Activated CD4-positive, alpha-beta T cell treated with anti-CD3 and anti-CD28 coated beads, Interleukin-2, amount 50 U/mL, for 16 hours (primary cell): ENCODE data around the gene CDA.

Source experiments
- DNase-seq: peaks from one replicate; pipeline ENCODE4 v3.0.0-alpha.2; 2020

The CDA gene

DNA sequence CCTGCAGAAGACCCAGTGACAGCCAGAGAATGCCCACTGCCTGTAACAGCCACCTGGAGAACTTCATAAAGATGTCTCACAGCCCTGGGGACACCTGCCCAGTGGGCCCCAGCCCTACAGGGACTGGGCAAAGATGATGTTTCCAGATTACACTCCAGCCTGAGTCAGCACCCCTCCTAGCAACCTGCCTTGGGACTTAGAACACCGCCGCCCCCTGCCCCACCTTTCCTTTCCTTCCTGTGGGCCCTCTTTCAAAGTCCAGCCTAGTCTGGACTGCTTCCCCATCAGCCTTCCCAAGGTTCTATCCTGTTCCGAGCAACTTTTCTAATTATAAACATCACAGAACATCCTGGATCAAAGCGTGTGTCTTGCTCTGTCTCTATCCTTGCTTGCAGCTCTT is 29.7 kb downstream of the CDA start:
- DNase-seq: no peak

GRCh38 chr1:20619999-20620398 is 31.1 kb downstream of the CDA start:
- no peak for DNase-seq

DNA sequence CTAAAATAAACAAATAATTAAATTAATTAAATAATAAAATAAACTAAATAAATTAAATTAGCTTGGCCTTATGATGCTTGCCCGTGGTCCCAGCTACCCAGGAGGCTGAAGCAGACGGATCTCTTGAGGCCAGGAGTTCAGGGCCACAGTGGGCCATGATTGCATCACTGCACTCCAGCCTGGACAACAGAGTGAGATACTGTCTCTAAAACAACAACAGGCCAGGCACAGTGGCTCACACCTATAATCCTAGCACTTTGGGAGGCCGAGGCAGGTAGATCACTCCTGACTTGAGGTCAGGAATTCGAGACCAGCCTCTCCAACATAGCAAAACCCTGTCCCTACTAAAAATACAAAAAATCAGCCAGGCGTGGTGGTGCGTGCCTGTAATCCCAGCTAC is 32.1 kb downstream of the CDA start:
- DNase-seq: no peak

DNA sequence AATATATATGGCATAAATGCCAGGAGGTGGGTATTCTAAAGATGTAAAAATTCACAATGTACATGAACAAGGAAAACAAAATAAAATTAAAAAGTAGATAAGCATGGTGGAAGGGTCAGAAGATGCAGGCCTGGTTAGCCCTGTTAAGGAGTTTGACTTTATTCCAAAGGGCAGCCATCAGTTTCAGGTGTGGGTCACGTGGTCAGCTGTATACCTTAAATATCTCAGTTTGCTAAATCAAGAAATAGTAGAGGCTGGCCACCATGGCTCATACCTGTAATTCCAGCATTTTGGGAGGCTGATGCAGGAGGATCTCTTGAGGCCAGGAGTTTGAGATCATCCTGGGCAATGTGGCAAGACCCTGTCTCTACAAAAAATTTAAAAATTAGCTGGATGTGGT is 35.8 kb downstream of the CDA start:
- DNase-seq: no peak

- no peak for DNase-seq
These were observed 36.5 kb downstream of the CDA start for GRCh38 chr1:20625176-20626097.

DNA sequence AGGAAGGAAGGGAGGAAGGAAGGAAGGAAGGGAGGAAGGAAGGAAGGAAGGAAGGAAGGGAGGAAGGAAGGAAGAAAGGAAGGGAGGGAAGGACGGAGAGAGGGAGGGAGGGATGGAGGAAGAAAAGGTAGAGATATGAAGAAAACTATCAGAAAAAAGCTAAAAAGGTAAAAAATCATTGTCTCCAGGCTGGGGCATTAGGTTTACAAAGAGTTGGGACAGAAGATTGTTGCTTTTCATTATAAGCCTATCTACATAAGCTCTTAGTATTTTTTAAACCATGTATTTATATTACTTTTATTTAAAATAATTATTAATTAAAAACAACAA is 37.2 kb downstream of the CDA start:
- DNase-seq: no peak

- no peak for DNase-seq
These were observed 37.6 kb downstream of the CDA start for GRCh38 chr1:20626524-20626923.

- no peak for DNase-seq
These were observed 41.8 kb downstream of the CDA start for GRCh38 chr1:20630729-20631128.

GRCh38 chr1:20632386-20632785 is 43.5 kb downstream of the CDA start:
- no peak for DNase-seq

DNA sequence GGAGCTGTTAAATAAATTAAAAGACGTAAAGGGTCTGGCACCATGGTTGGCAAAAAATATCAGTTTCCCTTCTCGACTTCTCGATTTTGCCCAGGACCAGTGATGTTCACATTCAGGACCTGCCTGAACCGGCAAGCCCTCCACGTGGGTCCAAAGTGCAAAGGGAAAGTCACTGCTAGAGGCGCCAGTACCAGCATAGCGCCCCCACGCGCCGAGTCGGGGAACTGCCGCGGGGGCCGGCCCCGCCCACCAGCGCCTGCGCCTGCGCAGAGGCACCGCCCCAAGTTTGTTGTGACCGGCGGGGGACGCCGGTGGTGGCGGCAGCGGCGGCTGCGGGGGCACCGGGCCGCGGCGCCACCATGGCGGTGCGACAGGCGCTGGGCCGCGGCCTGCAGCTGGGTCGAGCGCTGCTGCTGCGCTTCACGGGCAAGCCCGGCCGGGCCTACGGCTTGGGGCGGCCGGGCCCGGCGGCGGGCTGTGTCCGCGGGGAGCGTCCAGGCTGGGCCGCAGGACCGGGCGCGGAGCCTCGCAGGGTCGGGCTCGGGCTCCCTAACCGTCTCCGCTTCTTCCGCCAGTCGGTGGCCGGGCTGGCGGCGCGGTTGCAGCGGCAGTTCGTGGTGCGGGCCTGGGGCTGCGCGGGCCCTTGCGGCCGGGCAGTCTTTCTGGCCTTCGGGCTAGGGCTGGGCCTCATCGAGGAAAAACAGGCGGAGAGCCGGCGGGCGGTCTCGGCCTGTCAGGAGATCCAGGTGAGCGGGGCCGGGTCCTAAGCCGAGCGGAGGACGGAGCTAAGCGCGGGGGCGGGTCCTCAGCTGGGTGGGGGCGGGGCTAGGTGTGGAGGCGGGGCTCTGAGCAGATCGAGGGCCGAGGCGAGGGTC is 44.5 kb downstream of the CDA start, which contains the start of gene PINK1:
TSS of gene PINK1 (plus strand) at position 269 of the 875 bp plus-strand sequence. CDS start at position 360, 91 bp downstream.
- DNase-seq: peak; percentile 82

GRCh38 chr1:20634065-20634593 is 45.2 kb downstream of the CDA start:
- DNase-seq: no peak

DNA sequence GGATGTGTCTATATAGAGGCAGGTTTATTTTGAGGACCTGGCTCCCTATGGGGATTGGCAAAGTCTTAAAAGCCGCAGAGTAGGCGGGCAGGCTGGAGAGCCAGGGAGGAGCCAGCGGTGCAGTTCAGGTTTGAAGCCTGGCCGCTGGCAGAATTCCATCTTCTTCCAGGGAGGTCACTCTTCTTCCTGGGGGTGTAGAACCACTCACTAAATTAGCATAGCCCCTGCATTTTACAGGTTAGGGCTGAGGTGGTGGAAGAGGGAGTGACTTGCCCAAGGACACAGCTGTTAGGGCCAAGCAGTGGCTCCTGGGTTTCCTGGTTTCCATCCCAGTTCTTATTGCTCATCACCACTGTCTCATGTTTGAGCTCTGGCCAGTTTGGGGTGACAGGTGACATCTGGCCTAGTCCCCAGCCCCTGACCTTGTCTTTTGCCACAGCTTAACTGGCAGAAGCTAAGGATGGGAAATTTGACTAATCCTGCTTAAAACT is 45.7 kb downstream of the CDA start:
- no peak for DNase-seq

GRCh38 chr1:20636785-20637347 is 48.0 kb downstream of the CDA start:
- no peak for DNase-seq

- peak; percentile 72 for DNase-seq
These were observed 51.3 kb downstream of the CDA start for GRCh38 chr1:20640183-20640597.

GRCh38 chr1:20641975-20642374 is 53.1 kb downstream of the CDA start:
- DNase-seq: no peak

GRCh38 chr1:20643080-20643479 is 54.2 kb downstream of the CDA start:
- DNase-seq: no peak

DNA sequence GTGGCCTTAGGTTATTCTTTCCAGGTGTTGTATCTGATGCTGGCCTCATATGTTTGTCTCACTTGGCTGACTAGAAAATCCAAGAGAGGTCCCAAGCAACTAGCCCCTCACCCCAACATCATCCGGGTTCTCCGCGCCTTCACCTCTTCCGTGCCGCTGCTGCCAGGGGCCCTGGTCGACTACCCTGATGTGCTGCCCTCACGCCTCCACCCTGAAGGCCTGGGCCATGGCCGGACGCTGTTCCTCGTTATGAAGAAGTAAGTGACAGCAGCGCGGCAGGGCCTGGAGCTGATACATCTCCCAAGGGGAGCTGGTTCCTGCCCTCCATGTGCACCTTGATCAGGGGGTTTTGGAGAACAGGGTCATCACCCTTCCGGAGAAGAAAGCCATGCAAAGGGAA is 55.5 kb downstream of the CDA start:
- DNase-seq: no peak

DNA sequence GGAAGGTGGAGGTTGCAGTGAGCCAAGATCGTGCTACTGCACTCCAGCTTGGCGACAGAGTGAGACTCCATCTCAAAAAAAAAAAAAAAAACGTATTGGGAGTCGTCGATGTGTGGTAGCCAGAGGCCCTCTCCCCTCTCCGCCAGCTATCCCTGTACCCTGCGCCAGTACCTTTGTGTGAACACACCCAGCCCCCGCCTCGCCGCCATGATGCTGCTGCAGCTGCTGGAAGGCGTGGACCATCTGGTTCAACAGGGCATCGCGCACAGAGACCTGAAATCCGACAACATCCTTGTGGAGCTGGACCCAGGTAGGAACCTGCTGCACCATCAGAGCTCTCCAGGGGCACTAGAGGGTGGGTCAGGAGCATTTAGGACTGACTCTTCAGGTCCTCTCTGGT is 56.5 kb downstream of the CDA start:
- no peak for DNase-seq

GRCh38 chr1:20648438-20648837 is 59.5 kb downstream of the CDA start:
- DNase-seq: no peak

DNA sequence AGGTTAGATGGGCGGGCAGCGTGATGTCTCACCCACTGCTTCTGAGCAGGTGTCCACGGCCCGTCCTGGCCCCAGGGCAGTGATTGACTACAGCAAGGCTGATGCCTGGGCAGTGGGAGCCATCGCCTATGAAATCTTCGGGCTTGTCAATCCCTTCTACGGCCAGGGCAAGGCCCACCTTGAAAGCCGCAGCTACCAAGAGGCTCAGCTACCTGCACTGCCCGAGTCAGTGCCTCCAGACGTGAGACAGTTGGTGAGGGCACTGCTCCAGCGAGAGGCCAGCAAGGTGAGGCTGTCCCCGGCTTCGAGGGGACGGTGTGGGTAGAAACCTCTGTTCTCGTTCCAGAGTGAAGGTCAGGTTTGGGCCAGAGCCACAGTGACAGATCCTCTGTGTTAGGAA is 60.0 kb downstream of the CDA start:
- DNase-seq: no peak

- no peak for DNase-seq
These were observed 63.4 kb downstream of the CDA start for GRCh38 chr1:20652300-20652699.

DNA sequence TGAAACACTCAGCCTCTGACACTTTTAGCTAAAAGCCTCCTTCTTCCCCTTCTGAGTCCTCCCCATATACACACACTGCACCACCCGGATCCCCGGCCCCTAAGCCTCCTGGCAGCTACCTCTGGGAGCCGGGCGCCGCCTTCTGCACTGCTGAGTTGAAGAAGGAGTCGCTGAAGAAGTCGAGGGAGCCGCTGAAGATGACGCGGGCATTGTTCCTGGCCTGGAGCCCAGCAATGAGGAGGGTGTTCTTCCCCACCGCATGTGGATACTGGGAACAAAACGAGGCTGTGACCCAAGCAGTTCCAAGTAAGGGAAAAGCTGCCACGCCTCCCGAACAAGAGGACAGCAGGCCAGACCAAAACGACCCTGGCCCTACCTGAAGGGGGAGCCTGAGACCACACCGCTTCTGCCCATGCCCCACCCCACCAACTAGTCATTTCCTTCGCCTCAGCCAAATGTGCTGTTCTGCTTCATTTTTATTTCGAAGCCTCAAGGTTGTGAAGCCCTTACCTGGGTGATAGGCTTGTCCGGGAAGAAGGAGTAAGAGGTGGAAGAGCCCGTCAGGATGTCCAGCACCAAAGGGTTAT is 65.3 kb downstream of the CDA start:
- DNase-seq: no peak

- DNase-seq: no peak
These were observed 68.1 kb downstream of the CDA start for GRCh38 chr1:20657024-20657423.
